IMR-90 (cell line): Measurements from ENCODE around the gene CHCHD4. TPM values are rescaled to one million over a fixed set of nuclear protein-coding genes. Genes with fewer than 3 reads are reported as not detected.

Experiments used
- ATAC-seq: fragments of 200-7000 bp; cut with Tn5 transposase; 2 replicates; pipeline ENCODE4 v1.9.1; 2020; ENCODE audit warnings: low read depth, mild to moderate bottlenecking, moderate library complexity
- BruUV-seq: library from RNA; stranded (reverse); fragments of 400-500 nt; replicated peaks from 2 replicates; lab custom pipeline; 2021; lab: Mats Ljungman, UMichigan
- CTCF ChIA-PET: fragments of 300-600 bp; formaldehyde crosslinking; extraction: SDS; loops from one replicate; lab custom pipeline; 2021; ENCODE audit warnings: antibody characterized with exemption; lab: Yijun Ruan, JAX
- POLR2A ChIA-PET: fragments of 300-600 bp; sonication (Branson Sonifier 250); formaldehyde crosslinking; loops from one replicate; lab custom pipeline; 2022; ENCODE audit warnings: antibody characterized with exemption; ENCODE audit not compliant: unreplicated experiment; lab: Charles Lee
- DNase-seq: peaks from one replicate; pipeline ENCODE4 v3.0.0; 2013
- H2AFZ ChIP-seq: replicated peaks from 2 replicates; pipeline ENCODE3; 2013; ENCODE audit warnings: low read length, mild to moderate bottlenecking; ENCODE audit not compliant: poor library complexity
- H2AK5ac ChIP-seq: 2 replicates; pipeline ENCODE4 v1.6.1; 2013; ENCODE audit warnings: low read depth, low read length, inconsistent platforms
- H2AK9ac ChIP-seq: replicated peaks from 2 replicates; pipeline ENCODE3; 2013; ENCODE audit warnings: mild to moderate bottlenecking, low read depth, low read length, moderate library complexity; ENCODE audit not compliant: poor library complexity
- H2BK120ac ChIP-seq: 2 replicates; pipeline ENCODE4 v1.6.1; 2013; ENCODE audit warnings: low read depth, low read length, inconsistent platforms
- H2BK15ac ChIP-seq: 3 replicates; pipeline ENCODE4 v1.6.1; 2013; ENCODE audit warnings: low read depth, low read length, inconsistent platforms
- H2BK20ac ChIP-seq: 2 replicates; pipeline ENCODE4 v1.6.1; 2013; ENCODE audit warnings: low read depth, mild to moderate bottlenecking, inconsistent platforms, low read length, moderate library complexity
- H2BK5ac ChIP-seq: 2 replicates; pipeline ENCODE4 v1.6.1; 2013; ENCODE audit warnings: mild to moderate bottlenecking, low read depth, low read length, inconsistent platforms; ENCODE audit not compliant: poor library complexity, severe bottlenecking
- H3K14ac ChIP-seq: replicated peaks from 2 replicates; pipeline ENCODE4 v1.6.1; 2013; ENCODE audit warnings: low read depth, low read length, inconsistent platforms
- H3K18ac ChIP-seq: 2 replicates; pipeline ENCODE4 v1.6.1; 2013; ENCODE audit warnings: low read depth, low read length, control low read depth
- H3K23ac ChIP-seq: 2 replicates; pipeline ENCODE4 v1.6.1; 2013; ENCODE audit warnings: low read depth, low read length, inconsistent platforms
- H3K27ac ChIP-seq: 2 replicates; pipeline ENCODE4 v1.5.1; 2013; ENCODE audit warnings: mild to moderate bottlenecking, control low read depth, low read length; ENCODE audit not compliant: insufficient read depth
- H3K27me3 ChIP-seq: 2 replicates; pipeline ENCODE4 v1.6.1; 2013; ENCODE audit warnings: low read length; ENCODE audit not compliant: control insufficient read depth, insufficient read depth
- H3K36me3 ChIP-seq: 2 replicates; pipeline ENCODE4 v1.6.1; 2013; ENCODE audit warnings: low read length, mixed read lengths; ENCODE audit not compliant: control insufficient read depth, insufficient read depth
- H3K4ac ChIP-seq: 2 replicates; pipeline ENCODE4 v1.6.1; 2013; ENCODE audit warnings: low read depth, low read length, inconsistent platforms
- H3K4me1 ChIP-seq: 2 replicates; pipeline ENCODE4 v1.6.1; 2013; ENCODE audit warnings: low read length, mixed read lengths; ENCODE audit not compliant: control insufficient read depth, insufficient read depth
- H3K4me2 ChIP-seq: 2 replicates; pipeline ENCODE4 v1.6.1; 2013; ENCODE audit warnings: low read depth, mild to moderate bottlenecking, control low read depth, low read length, moderate library complexity
- H3K4me3 ChIP-seq: 2 replicates; pipeline ENCODE4 v1.5.1; 2013; ENCODE audit warnings: low read depth, mild to moderate bottlenecking, control low read depth, low read length, moderate library complexity; ENCODE audit not compliant: insufficient read depth
- H3K56ac ChIP-seq: 2 replicates; pipeline ENCODE4 v1.6.1; 2013; ENCODE audit warnings: low read length, inconsistent platforms; ENCODE audit not compliant: insufficient read depth; ENCODE audit errors: extremely low read depth
- H3K79me1 ChIP-seq, 2 experiments: 2 replicates each; pipeline ENCODE4 v1.6.1; 2013; ENCODE audit warnings: low read length in 2 of 2, inconsistent platforms in 1 of 2, low read depth in 1 of 2
- H3K9ac ChIP-seq: 2 replicates; pipeline ENCODE4 v1.6.1; 2013; ENCODE audit warnings: low read depth, low read length, control low read depth
- H3K9me1 ChIP-seq: 2 replicates; pipeline ENCODE4 v1.6.1; 2013; ENCODE audit warnings: low read length, inconsistent platforms; ENCODE audit not compliant: insufficient read depth
- H3K9me3 ChIP-seq: 2 replicates; pipeline ENCODE4 v1.6.1; 2013; ENCODE audit warnings: low read length; ENCODE audit not compliant: control insufficient read depth, insufficient read depth
- H4K20me1 ChIP-seq: 2 replicates; pipeline ENCODE4 v1.6.1; 2013; ENCODE audit warnings: low read length, inconsistent platforms; ENCODE audit not compliant: insufficient read depth
- H4K5ac ChIP-seq: 2 replicates; pipeline ENCODE4 v1.6.1; 2013; ENCODE audit warnings: mild to moderate bottlenecking, low read depth, low read length, control low read depth
- H4K8ac ChIP-seq, 2 experiments: 2 replicates each; pipeline ENCODE4 v1.6.1; 2013; ENCODE audit warnings: low read depth in 2 of 2, low read length in 2 of 2, control low read depth in 1 of 2, inconsistent platforms in 1 of 2
- H4K91ac ChIP-seq: 2 replicates; pipeline ENCODE4 v1.6.1; 2013; ENCODE audit warnings: low read depth, low read length, inconsistent platforms; ENCODE audit not compliant: insufficient read depth
- BHLHE40 ChIP-seq: fragments of 150-350 bp; IDR thresholded peaks from 2 replicates; pipeline ENCODE4 v1.6.1; 2016; ENCODE audit warnings: mild to moderate bottlenecking, low read depth, low read length
- FOS ChIP-seq: fragments of 150-350 bp; IDR thresholded peaks from 2 replicates; pipeline ENCODE4 v1.6.1; 2016; ENCODE audit warnings: low read depth, low read length
- MAFK ChIP-seq: IDR thresholded peaks from 2 replicates; pipeline ENCODE4 v1.6.1; 2012; ENCODE audit warnings: low read depth, low read length, improper control_type of control experiment
- MAZ ChIP-seq: IDR thresholded peaks from 2 replicates; pipeline ENCODE4 v1.6.1; 2012; ENCODE audit warnings: low read depth, mild to moderate bottlenecking, low read length, improper control_type of control experiment, moderate library complexity, borderline replicate concordance
- POLR2A ChIP-seq: IDR thresholded peaks from 2 replicates; pipeline ENCODE4 v1.6.1; 2012; ENCODE audit warnings: mild to moderate bottlenecking, low read depth, low read length
- SMC3 ChIP-seq: fragments of 150-350 bp; IDR thresholded peaks from 2 replicates; pipeline ENCODE4 v1.6.1; 2016; ENCODE audit warnings: low read depth, mild to moderate bottlenecking, antibody characterized with exemption, low read length, moderate library complexity
- WGBS, 2 experiments: methylation state at CpG; one replicate each; pipeline versions ENCODE4 v1.1.5 to v1.1.7; 2013; ENCODE audit warnings: missing lambda C conversion rate in 2 of 2; ENCODE audit not compliant: insufficient read length in 1 of 2; ENCODE audit errors: extremely low coverage in 2 of 2; 5-methylcytosine and 5-hydroxymethylcytosine counted together
- dilution Hi-C: fragments of 300-500 bp; cut with HindIII; formaldehyde crosslinking; loops from one replicate; pipeline ENCODE4 v1.14.3; 2018; ENCODE audit warnings: low sequenced_read_pairs; ENCODE audit not compliant: unreplicated experiment
- in situ Hi-C: fragments of 300-500 bp; cut with MboI; formaldehyde crosslinking; loops from 3 replicates; pipeline ENCODE4 v1.14.3; 2019; ENCODE audit warnings: low sequenced_read_pairs, inconsistent platforms, mixed read lengths
- intact Hi-C: fragments of 100-400 bp; cut with micrococcal nuclease; formaldehyde crosslinking; loops from 2 replicates; pipeline ENCODE4 v1.10.0; 2022
- polyA plus RNA-seq, 3 experiments: library from polyadenylated mRNA; depleted of rRNA; stranded (reverse); fragments of >200 nt; gene quantifications; 2 replicates each; pipeline ENCODE4 v1.2.3, GENCODE V29; 2012; ENCODE audit warnings: low replicate concordance in 1 of 3
- total RNA-seq: library from RNA; depleted of rRNA; stranded (reverse); fragments of >200 nt; gene quantifications from 2 replicates; pipeline ENCODE4 v1.2.3, GENCODE V29; 2012
- TF ChIP-seq, protein P1 (sequence below): conservative IDR thresholded peaks from 2 replicates; pipeline ENCODE4 v1.5.1; 2012; ENCODE audit warnings: mild to moderate bottlenecking, low read depth, low read length, improper control_type of control experiment

Gene CHCHD4
- total and polyA plus RNA-seq, 2 of the 4 experiments (the other 2 are of a cell fraction): 9.0 to 9.8 TPM

GRCh38 chr3:14122301-14122700 lies 2.4 kb downstream of the CHCHD4 start:
- ChIA-PET POLR2A (no interaction called here), CTCF (no interaction called here)
- Histone ChIP-seq H3K36me3 (peaks cover 3% of the 10 kb centered on the region), H2BK20ac (no peak overlapping the region), H3K79me1 (peaks cover 36 to 51% of the 10 kb centered on the region in 2 experiments), H3K4me3 (no peak overlapping the region), H3K18ac (no peak overlapping the region), H2AK5ac (no peak overlapping the region), H3K56ac (no peak overlapping the region), H3K4ac (no peak overlapping the region), H3K4me2 (no peak overlapping the region), H2BK15ac (no peak overlapping the region), H4K5ac (no peak overlapping the region), H3K9ac (no peak overlapping the region), H3K27me3 (no peaks in the 10 kb centered on the region), H2BK5ac (no peak overlapping the region), H3K14ac (no peak overlapping the region), H2BK120ac (no peak overlapping the region), H2AFZ (no peak overlapping the region), H2AK9ac (no peak overlapping the region), H3K23ac (no peak overlapping the region), H3K4me1 (peaks cover 21% of the 10 kb centered on the region), H3K27ac (no peak overlapping the region), H3K9me1 (peaks cover 22% of the 10 kb centered on the region), H4K20me1 (peaks cover 15% of the 10 kb centered on the region), H3K9me3 (no peaks in the 10 kb centered on the region), H4K8ac (no peak overlapping the region), H4K91ac (no peak overlapping the region)
- ATAC-seq (no peak), DNase-seq (no peak)
- dilution Hi-C loops: no loop called here
- intact Hi-C loops: loop anchor here (5.0 kb wide), 1 partner anchor 465 kb away; no protein-coding TSS in a partner anchor
- in situ Hi-C loops: loop anchor here (25.0 kb wide), 2 partner anchors 235 to 635 kb away; partner anchors contain the start of genes HDAC11 and WNT7A
- TF ChIP-seq FOS (no peak), BHLHE40 (no peak), POLR2A (no peak), SMC3 (no peak), MAFK (no peak), MAZ (no peak)
- TF ChIP-seq, protein P1, sequence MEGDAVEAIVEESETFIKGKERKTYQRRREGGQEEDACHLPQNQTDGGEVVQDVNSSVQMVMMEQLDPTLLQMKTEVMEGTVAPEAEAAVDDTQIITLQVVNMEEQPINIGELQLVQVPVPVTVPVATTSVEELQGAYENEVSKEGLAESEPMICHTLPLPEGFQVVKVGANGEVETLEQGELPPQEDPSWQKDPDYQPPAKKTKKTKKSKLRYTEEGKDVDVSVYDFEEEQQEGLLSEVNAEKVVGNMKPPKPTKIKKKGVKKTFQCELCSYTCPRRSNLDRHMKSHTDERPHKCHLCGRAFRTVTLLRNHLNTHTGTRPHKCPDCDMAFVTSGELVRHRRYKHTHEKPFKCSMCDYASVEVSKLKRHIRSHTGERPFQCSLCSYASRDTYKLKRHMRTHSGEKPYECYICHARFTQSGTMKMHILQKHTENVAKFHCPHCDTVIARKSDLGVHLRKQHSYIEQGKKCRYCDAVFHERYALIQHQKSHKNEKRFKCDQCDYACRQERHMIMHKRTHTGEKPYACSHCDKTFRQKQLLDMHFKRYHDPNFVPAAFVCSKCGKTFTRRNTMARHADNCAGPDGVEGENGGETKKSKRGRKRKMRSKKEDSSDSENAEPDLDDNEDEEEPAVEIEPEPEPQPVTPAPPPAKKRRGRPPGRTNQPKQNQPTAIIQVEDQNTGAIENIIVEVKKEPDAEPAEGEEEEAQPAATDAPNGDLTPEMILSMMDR: no peak
- no TSS peak for BruUV-seq
- 83% methylated on average over 1 of the region's 3 CpGs; no CpG with 5 or more reads in 1 of the 2 experiments for WGBS, 2 experiments
